Endothelial cell of umbilical vein (primary cell): ENCODE measurements around the gene TAF10.

Experiments
- EZH2 ChIP-seq: IDR thresholded peaks from 2 replicates; pipeline ENCODE4 v1.6.1; 2012; ENCODE audit warnings: borderline replicate concordance, low read depth, mild to moderate bottlenecking, moderate library complexity, low read length, inconsistent platforms; ENCODE audit not compliant: severe bottlenecking
- FOS ChIP-seq: IDR thresholded peaks from 2 replicates; pipeline ENCODE4 v1.6.1; 2011; ENCODE audit warnings: mild to moderate bottlenecking, low read length, moderate library complexity, borderline replicate concordance; ENCODE audit not compliant: insufficient read depth
- GATA2 ChIP-seq: IDR thresholded peaks from 2 replicates; pipeline ENCODE4 v1.7.0; 2011; ENCODE audit warnings: low read depth, mild to moderate bottlenecking, moderate library complexity, mixed read lengths, low read length; ENCODE audit not compliant: insufficient read length, insufficient read depth
- JUN ChIP-seq: IDR thresholded peaks from 2 replicates; pipeline ENCODE4 v1.6.1; 2011; ENCODE audit warnings: borderline replicate concordance, low read depth; ENCODE audit not compliant: insufficient read length, insufficient read depth
- MYC ChIP-seq: IDR thresholded peaks from one replicate; pipeline ENCODE4 v1.6.1; 2011; ENCODE audit warnings: mild to moderate bottlenecking, low read depth, low read length
- POLR2A ChIP-seq: IDR thresholded peaks from 2 replicates; pipeline ENCODE4 v1.6.1; 2012; ENCODE audit warnings: low read depth, mild to moderate bottlenecking, control low read depth, low read length
- POLR2AphosphoS5 ChIP-seq: IDR thresholded peaks from 2 replicates; pipeline ENCODE4 v1.6.1; 2012; ENCODE audit warnings: low read depth, mild to moderate bottlenecking, control low read depth, low read length, moderate library complexity; ENCODE audit not compliant: insufficient read depth
- TF ChIP-seq, protein P1 (sequence below), 2 donors: IDR thresholded peaks; 1 replicate in 1 of 2; 2 replicates in 1 of 2; pipeline ENCODE4 v1.5.1; 2011; ENCODE audit warnings: low read length in 2 of 2, mild to moderate bottlenecking in 2 of 2, moderate library complexity in 2 of 2, control low read depth in 1 of 2, inconsistent platforms in 1 of 2, low read depth in 1 of 2; ENCODE audit not compliant: insufficient read depth in 1 of 2; ENCODE audit errors: extremely low read depth in 1 of 2
- TF ChIP-seq, protein P2 (sequence below): IDR thresholded peaks from 2 replicates; pipeline ENCODE4 v1.6.1; 2011; ENCODE audit not compliant: insufficient read depth, insufficient read length

DNA sequence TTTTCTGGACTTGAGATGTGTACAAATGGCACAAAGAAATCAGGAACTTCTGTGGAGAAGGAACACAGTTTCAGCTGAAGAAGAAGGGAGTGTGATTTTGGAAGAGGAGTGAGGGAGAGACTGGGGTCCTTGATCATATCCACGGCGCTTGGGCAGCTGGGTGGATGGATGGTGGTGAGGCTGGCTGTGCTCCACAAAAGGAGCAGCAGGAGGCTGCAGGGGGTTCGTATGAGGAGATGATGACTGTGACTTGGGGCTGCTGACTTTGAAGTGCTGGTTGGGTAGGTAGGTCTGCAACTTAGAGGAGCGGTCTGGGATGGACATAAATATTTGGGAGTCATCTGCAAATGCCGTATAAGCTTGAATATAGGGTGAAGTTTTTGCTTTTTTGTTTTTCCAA lies 44.9 kb upstream of the TAF10 start:
- TF ChIP-seq POLR2A (no peak), EZH2 (no peak), POLR2AphosphoS5 (no peak), JUN (no peak), MYC (no peak), FOS (no peak), GATA2 (no peak)
- TF ChIP-seq, protein P1, sequence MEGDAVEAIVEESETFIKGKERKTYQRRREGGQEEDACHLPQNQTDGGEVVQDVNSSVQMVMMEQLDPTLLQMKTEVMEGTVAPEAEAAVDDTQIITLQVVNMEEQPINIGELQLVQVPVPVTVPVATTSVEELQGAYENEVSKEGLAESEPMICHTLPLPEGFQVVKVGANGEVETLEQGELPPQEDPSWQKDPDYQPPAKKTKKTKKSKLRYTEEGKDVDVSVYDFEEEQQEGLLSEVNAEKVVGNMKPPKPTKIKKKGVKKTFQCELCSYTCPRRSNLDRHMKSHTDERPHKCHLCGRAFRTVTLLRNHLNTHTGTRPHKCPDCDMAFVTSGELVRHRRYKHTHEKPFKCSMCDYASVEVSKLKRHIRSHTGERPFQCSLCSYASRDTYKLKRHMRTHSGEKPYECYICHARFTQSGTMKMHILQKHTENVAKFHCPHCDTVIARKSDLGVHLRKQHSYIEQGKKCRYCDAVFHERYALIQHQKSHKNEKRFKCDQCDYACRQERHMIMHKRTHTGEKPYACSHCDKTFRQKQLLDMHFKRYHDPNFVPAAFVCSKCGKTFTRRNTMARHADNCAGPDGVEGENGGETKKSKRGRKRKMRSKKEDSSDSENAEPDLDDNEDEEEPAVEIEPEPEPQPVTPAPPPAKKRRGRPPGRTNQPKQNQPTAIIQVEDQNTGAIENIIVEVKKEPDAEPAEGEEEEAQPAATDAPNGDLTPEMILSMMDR (IDR thresholded peaks at IDR 0.05; ENCODE audit: extremely low read depth in 1 of 2, insufficient read depth in 1 of 2, low read depth in 1 of 2, low read length in 2 of 2) = no peak
- TF ChIP-seq, protein P2, sequence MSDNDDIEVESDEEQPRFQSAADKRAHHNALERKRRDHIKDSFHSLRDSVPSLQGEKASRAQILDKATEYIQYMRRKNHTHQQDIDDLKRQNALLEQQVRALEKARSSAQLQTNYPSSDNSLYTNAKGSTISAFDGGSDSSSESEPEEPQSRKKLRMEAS = no peak
